M059J (cell line): ENCODE measurements around the gene LDLRAD3. TPM values are rescaled to one million over a fixed set of nuclear protein-coding genes. Genes with fewer than 3 reads are reported as not detected.
A peak's percentile ranks its signal among the peaks of the same experiment; 100 is the strongest.
"Not testable (repeated sequence)": the region's sequence is repeated elsewhere in the genome, so short reads cannot be mapped to it uniquely, and the experiment has no call there.

Experiments used
- DNase-seq: peaks from one replicate; pipeline ENCODE4 v3.0.0-alpha.2; 2012; ENCODE audit warnings: low read depth
- total RNA-seq: library from RNA; depleted of rRNA; stranded (reverse); fragments of >200 nt; shearing (Covaris generic); gene quantifications from 2 replicates; pipeline ENCODE4 v1.2.3, GENCODE V29; 2014

LDLRAD3 gene
- total RNA-seq, 1 experiment from 2014 or later, result 12.1 TPM

DNA sequence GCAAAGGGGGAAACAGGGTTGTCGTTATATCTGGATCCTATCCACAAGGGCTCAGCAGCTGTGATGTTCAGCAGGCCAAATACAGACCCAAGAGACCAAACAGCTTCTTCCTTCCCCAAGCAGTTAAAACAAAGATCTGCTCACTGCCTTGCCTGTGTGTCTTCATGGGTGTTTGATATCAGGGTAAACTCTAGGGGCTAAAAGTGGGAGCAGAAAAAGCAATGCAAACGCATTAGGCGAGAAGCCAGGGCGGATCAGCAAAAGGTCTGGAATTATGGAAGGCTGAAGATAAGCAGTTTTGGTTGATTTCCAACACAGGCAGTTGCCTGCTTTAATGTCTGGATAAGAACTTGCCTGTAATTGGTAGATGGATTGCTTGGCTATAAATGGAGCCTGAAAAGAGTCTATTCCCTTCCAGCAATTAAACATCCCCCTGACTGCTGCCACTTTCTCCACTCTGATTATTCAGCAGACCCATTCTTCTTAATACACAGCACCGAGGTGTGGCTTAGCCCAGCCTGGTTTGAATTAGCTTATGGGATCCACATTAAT, 219.1 kb downstream of the LDLRAD3 start:
- no peak for DNase-seq

DNA sequence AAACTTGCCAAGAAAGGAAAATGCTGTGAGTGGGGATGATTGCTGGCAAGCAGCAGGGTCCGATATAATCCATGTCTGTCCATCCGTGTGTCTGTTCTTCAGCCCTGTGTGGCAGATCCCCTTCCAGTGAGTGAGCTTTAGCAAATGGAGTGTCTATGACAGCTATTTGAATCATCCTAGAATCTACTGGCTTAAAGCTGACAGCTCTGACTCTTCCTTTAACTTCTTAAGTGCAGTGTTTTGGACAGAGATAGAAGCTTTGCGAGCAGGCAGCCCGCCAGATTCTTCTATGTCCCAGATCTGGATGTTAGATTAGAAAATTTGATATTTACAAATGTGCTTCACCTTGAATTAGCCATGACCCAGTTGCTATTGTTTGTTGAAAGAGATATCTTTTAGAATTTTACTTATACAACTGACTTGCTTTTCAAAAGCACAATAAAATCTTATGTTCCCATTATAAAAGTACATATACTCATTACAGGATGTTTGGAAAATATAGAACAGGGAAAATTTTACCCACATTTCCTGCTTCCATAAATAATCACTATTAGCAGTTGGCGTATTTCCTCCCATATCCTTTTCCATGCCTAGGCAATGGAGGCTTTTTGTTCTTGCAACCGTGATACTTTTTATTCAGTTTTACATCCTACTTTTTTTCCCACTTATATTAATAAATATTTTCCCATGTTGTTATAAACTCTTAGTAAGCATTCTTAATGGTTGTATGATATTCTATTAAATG, 220.8 kb downstream of the LDLRAD3 start:
- DNase-seq, result peak; percentile 47

DNA sequence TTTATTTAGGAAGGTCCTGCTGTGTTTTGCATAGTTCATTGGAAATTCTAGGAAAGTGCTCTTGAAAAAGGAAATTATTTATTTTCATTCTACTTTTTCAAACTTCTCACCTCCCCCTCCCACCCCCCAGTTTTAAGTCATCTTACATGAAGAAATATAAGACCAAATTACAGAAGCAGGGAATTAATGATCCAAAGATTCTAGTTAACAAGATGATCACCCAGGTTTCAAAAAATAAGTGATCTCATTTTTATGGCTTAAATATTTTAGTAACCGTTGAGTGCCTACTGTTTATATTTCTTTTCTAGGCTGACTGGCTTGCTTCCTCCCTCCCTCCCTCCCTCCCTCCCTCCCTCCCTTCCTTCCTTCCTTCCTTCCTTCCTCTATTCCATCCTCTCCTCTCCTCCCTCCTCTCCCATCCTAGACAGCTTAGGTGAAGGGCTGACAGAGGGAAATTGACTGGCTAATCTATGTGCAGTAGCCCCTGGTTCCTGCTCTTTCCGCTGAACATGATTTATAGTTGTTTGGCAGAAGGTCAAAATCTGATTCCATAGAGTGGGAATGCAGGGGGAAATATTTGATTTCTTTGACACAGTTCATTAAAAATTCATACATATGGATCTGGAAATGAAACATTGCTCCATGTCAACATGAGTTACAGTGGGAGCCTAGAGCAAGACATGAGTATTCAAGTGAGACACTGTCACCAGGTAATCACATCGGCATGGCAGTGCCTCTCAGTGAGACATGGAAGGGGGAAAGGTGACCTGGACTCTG, 221.9 kb downstream of the LDLRAD3 start:
- no peak for DNase-seq

DNA sequence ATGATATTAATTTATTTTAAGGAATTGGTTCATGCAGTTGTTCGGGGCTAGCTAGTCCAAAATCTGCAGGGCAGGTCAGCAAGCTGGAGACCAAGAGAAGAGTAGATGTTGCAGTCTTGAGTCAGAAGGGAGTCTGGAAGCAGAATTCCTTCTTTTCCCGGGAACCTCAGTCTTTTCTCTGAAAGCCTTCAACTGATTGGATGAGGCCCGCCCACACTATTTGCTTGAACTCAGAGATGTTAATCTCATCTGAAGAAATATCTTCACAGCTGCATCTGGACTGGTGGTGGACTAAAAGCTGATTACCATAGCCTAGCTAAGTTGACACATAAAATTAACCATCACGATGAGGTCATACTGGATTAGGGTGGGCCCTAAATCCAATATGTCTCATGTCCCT, 223.2 kb downstream of the LDLRAD3 start:
- no peak for DNase-seq

DNA sequence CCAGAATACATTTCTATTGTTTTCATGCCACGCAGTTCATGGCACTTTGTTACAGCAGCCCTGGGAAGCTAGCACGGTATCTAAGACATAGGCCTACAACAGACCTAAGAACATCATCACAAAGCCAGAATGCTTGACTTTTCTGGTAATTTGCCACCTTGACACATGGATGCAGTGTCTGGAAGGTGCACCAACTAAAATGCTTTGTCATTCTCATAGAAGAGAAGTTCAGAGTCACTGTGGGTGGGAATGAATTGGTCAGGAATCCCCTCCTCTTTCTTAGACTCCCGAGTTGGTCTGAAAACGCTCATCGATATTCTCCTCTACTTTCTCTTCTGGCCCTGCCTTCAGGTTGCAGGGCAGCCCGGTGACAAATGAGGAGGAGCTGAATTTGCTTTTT, 223.9 kb downstream of the LDLRAD3 start:
- no peak for DNase-seq

DNA sequence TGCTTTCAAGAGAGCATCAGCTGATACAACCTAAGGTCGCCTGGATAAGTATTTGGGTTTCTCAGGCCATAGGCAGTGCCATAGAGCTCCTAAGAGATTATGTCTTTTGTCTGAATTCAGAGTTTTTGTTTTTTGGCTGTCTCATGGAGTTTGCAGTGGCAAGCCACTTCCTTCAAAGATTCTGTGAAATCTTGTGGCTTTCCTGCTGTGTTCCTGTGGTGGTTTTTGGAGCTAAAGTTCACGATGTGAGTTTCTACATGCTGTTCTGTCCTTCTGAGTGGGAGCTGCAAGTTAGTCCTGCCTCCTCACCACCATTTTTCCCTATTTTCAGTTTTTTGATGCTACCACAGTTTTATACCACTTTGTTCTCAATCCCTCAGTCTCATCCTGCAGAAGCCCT, 234.0 kb downstream of the LDLRAD3 start:
- DNase-seq, result no peak

DNA sequence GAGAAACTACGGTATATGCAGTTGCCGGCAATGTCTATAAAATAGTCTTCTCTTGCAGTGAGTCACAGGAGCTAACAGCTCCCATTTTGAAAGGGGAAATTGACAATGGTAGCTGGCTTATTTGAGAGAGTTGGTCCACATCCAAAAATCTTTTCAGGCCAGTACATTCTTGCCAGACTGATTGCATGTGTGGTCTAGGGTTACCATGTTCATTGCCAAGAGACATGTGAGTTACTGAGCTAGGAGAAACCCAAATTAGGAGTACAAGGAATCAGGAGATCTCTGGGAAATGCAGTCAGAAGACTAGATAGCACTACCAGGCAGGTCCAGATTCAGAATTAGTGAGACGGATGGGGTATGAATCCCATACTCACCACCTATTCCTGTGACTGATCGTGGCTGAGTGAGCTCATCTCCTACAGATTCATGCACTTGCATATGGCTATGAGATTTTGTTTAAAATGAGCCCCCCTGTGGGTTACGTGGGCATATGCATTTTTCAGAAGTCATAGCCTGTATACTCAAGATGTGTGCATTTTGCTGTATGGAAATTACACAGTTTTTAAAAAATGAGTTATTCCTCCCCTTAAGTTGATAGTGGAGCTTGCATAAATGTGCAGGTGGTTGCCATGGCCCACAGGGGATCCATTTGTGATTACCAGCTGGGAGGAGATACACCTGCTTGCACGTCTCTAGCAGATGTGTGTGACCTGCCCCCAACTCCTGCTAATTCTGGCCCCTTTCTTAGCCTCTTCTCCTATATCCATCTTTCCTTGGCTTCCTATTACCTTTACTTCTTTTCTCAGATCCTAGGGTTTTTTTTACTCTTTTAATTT, 242.7 kb downstream of the LDLRAD3 start:
- peak; percentile 76 for DNase-seq

DNA sequence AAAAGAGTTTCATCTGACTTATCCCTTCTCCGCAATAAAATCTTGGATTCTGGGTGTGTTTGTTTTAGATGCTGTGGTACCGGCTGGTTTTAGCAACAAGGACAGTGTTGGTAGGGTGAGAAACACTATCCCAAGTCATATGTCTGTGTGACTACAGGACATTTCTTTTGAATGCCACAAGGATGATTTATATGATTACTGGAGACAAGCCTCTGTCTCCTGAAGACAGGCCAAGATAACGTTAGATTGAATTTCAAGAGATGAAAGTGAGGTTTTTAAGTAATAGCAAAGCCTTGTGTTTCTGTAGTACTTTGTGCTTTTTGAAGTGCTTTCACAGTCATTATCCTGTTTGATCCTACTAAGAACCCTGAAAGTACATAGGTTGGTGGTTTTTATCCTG, 243.8 kb downstream of the LDLRAD3 start:
- DNase-seq, result no peak

DNA sequence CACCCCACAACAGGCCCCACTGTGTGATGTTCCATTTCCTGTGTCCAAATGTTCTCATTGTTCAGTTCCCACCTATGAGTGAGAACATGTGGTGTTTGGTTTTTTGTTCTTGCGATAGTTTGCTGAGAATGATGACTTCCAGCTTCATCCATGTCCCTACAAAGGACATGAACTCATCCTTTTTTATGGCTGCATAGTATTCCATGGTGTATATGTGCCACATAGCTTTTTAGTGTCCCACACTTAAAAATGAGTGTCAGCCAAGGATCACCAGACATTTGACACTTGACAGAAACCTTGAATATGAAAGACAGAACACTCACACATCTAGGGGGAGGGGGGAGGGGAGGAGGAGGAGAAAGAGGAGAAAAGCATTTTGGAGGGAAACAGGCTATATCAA, 245.9 kb downstream of the LDLRAD3 start:
- not testable (repeated sequence) for DNase-seq

DNA sequence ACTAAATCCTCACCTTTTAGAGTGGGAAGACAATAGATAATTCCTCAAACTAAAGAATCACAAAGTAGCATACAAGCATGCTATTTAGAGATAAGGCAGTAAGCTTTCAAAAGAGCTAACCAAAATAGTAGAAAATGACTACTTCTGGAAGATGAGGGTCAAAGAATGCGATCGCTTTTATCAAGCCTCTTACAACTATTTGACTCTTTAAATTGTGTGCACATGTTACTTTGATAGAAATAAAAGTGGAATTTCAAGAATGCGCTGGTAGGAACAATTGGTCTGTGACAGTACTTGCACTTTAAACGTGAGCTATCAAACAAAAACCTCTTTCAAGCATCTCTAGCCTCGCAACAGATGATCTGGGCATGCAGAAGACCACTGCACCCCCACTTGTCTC, 248.1 kb downstream of the LDLRAD3 start:
- no peak for DNase-seq

DNA sequence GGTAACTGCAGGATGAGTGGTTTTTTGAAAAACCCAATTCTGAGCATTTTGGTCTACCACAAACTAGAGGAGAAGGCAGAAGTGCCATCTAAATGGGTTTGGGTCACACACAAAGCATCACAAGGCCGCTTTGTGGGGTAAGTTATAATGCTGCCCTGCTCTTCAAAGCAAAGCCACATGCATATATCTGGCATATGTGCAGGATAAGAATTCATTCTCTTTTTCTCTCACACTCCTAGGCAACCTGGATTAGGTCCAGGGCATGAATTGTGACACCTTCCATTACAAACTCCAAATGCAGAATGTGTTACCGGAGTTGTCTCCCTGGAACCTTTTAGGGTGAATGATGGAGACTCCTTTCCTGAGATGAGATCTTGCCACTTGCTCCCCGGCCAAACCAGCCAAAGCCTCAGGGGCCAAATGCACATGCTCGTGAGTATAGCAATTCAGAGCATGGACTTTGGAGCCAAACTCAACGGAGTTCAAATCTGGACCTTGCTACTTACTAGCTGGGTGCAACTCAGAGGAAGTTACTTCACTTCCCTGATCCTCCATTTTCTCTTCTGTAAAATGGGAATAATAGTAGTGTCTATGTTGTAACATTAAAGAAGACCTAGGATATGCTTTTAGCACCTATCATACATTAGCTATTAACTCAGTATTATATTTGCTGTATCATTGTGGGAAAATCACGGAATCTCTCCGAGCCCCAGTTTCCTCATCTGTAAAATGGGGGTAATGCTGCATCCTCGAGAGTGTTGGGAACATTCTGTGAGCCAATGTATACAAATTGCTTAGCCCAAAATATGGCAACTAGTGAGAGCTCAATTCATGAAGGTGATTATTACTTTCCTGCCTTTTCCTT, 248.8 kb downstream of the LDLRAD3 start:
- DNase-seq, result no peak

DNA sequence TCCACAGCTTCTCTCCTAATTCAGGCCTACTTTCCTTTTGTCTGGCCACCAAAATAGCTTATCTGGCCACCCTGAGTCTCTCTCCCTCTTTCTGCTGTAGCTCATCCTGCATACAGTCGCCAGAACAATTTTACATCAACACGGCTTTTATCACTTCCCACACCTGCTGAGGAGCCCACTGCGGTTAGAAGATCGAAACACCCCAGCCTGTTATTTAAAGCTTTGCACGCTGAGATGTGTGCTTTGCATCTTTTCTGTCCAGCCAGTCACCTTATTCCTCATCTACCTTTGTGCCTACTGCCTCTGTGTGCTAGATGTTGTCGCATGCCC, 249.4 kb downstream of the LDLRAD3 start:
- DNase-seq, result no peak

DNA sequence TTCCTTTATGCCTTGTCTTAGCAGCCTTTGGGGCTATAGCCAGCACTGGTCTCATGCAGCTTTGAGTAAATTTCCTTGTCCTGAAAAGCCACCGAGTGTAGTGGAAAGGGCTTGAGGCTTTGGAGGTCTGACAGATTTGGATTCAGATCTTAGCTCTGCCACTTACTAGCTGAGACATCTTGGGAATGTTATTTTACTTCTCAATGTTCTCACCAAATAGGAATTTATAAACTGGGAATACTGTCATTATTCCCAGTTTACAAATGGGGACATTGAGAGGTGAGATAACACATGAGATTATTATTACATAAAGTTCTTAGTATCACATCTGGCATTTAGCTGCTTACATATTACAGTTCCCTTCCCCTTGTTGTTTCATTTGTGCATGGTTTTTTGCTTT, 249.9 kb downstream of the LDLRAD3 start:
- peak; percentile 18 for DNase-seq

DNA sequence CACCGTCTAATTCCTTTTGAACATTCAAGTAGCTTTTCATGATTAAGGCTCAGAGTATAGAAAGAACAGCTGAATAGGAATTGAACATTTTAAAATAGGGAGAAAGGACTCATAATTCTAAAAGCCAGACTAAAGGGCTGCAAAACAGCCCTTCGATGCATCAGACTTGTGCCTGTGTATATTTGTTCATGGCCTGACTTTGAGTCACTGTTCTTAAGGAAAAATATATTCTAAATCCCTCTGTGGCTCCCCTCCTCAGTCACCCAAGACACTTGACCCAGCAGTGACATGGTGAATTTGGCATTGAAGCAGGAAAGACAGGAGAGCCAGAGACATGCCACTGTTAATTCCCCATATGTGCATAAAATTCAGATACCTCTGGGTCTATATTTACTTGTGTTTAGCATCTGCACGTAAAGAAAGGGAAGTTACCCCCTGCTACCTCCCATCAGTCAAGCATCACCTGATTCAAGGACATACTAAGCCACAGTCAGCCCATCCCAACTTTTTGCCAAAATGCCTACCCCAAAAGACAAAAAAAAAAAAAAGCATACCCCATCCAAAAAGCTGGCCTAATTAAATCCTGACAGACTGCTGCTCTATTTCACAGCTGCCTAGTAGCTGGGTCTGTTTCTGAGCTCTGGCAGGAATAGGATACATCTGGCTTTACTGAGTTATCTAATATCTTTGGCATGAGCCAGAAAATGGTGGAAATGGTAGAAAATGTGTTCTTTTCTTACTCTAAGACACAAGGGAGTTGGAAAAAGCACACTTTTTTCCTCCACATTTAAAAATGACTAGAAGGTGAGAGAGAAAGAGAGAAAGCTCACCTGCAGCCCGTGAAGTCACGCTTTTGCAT, 251.9 kb downstream of the LDLRAD3 start:
- DNase-seq, result no peak

DNA sequence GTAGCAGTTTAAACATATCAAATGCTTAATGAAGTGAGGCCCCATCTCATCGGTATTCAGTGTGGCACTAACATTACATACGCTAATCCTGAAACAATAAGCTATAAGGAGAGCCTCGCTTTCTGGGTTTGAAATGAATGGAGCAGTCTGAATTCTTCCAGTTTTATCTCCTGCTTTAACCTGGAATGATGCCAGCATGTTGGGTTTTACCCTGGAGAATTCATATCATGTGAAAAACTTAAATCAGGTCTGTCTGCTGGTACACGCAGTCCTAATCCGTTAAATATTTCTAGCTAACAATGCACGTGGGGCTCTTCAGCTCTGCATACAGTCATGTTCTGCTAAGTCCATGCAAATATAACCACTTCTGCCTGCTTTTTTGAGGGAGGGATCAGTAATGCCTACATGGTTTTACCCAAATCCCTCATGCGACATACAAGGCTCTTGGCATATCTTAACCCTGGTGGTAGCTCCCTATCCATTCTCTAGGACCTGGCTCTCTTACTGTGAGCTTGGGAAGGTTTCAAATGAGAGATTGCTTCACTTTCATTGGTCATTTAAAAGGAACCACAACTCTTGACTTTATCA, 252.6 kb downstream of the LDLRAD3 start:
- DNase-seq, result no peak

DNA sequence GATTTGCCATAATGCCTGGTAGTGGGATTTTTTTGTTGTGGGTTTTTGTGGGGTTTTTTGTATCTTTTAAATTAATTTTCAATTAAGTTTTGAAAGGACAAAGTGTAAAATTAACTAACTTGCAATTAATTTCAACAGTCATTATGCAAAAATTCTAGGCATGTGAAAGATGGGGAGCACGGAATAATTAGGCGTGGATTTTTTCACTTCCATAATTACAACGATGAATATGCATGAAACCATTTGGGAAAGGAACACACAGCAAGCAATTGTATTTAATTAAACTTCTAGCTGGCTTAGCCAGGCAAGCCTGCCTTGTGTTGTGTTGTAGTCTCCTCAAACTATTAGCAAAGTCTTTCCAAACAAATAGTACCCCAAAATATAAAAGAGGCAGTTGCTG, 257.5 kb downstream of the LDLRAD3 start:
- no peak for DNase-seq

DNA sequence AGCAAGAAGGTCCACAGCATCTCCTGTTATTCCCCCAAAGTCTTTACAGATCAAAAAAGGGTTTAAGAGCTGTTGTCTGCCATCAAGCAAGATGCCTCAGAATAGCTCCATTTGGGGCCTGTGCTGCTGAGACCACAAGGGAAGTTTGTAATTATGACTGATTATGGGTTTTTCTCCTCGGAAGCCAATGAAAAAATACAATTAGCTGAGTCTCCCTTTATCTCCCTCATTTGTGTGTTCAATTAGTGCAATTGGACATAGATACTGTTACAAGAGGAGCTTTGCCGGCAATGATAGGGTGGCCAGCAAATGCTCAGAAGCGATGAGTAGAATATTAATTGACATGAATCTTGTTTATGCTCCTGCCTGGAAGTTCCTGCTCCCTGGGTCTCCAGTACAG, 261.7 kb downstream of the LDLRAD3 start:
- DNase-seq, result no peak

DNA sequence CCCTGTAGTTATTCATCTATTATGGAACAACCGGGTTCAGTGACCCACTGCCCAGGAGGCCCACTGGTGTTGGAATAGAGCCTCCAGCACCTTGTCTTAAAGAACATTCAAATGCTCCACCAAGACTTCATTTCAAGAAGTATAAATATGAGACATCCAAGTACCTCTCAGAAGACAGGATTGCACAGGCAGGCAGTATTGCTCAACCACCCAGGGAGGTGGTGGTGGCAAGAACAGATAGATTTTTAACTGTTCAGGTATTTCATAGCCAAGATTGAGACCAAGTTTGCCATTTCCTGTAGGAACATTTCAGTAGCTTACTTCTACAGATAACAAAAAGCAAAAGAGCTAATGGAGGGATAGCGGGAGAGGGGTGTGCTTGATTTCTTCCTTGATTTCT, 266.7 kb downstream of the LDLRAD3 start:
- DNase-seq, result no peak

DNA sequence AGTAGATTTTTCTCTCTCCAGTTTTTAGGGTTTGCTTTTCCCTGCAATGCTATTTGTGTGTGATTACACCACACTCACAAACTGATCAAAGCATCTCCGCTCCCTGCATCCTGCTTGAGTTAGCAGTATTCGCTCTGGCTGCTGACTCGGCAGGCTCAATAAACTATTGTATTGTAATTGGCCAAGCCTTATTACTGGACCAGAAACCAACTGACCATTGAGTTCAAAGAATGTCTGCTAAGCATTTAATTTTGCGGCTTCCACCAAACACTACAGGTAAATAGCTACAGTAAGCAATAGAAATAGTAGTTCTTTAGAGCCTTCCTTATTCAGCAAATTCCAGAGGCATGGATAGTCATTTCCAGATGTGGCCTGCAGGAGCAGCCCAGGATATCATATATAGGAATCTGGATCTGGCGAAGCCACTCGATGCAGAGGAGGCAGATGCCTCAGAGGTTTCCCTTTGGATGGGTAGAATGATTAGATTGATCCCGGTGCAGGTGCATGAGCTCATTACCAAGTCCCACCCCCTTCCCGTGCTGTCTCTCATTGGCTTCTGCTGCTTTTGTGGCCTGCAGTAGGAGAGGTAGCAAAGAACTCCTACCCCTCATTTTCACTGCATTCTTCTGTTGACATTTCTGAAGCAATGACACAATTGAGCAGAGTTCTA, 268.0 kb downstream of the LDLRAD3 start:
- no peak for DNase-seq
